CD14-positive monocyte (primary cell): ENCODE data around the gene ACTA1. TPM values are rescaled to one million over a fixed set of nuclear protein-coding genes. Genes with fewer than 3 reads are reported as not detected.

Source experiments
- DNase-seq, 3 donors: peaks; one replicate each; pipeline ENCODE4 v3.0.0-alpha.2; 2011 to 2022
- H2AFZ ChIP-seq: 2 replicates; pipeline ENCODE4 v1.6.0; 2012; ENCODE audit warnings: mild to moderate bottlenecking, low read depth, low read length, inconsistent platforms; ENCODE audit not compliant: insufficient read depth, poor library complexity, severe bottlenecking
- H3K27ac ChIP-seq, 2 donors: 1 replicate in 1 of 2; 2 replicates in 1 of 2; pipeline ENCODE4 v1.5.1; 2012 to 2013; ENCODE audit warnings: low read length in 2 of 2, control low read depth in 1 of 2, inconsistent platforms in 1 of 2, low read depth in 1 of 2, mild to moderate bottlenecking in 1 of 2
- H3K27me3 ChIP-seq, 2 donors: one replicate each; pipeline versions ENCODE4 v1.6.0 to v1.6.1; 2011 to 2013; ENCODE audit warnings: low read length in 2 of 2; ENCODE audit not compliant: control insufficient read depth in 2 of 2, insufficient read depth in 2 of 2
- H3K36me3 ChIP-seq, 2 donors: replicated peaks in 1 of 2; 1 replicate in 1 of 2; 2 replicates in 1 of 2; pipeline versions ENCODE4 v1.5.1 to v1.6.1; 2012 to 2013; ENCODE audit warnings: low read length in 2 of 2, control low read depth in 1 of 2, inconsistent platforms in 1 of 2, mild to moderate bottlenecking in 1 of 2; ENCODE audit not compliant: insufficient read depth in 2 of 2, control insufficient read depth in 1 of 2
- H3K4me1 ChIP-seq, 2 donors: 1 replicate in 1 of 2; 2 replicates in 1 of 2; pipeline versions ENCODE4 v1.5.1 to v1.6.1; 2012 to 2013; ENCODE audit warnings: low read length in 2 of 2, control low read depth in 1 of 2, inconsistent platforms in 1 of 2, mild to moderate bottlenecking in 1 of 2, moderate library complexity in 1 of 2; ENCODE audit not compliant: insufficient read depth in 2 of 2, control insufficient read depth in 1 of 2
- H3K4me2 ChIP-seq: replicated peaks from 2 replicates; pipeline ENCODE3; 2012; ENCODE audit warnings: low read length, moderate library complexity, mild to moderate bottlenecking; ENCODE audit not compliant: poor library complexity, severe bottlenecking; ENCODE audit errors: extremely low read depth
- H3K4me3 ChIP-seq, 3 experiments: fragments of 200-600 bp in 1 of 3; sonication (generic) in 1 of 3; replicated peaks in 1 of 3; 1 replicate in 2 of 3; 2 replicates in 1 of 3; pipeline ENCODE4 v1.5.1; 2011 to 2013; ENCODE audit warnings: low read length in 3 of 3, mild to moderate bottlenecking in 3 of 3, control low read depth in 2 of 3, low read depth in 2 of 3, inconsistent platforms in 1 of 3, moderate library complexity in 1 of 3
- H3K79me2 ChIP-seq: 2 replicates; pipeline ENCODE4 v1.6.0; 2012; ENCODE audit warnings: mild to moderate bottlenecking, control low read depth, inconsistent platforms, low read length, moderate library complexity; ENCODE audit not compliant: insufficient read depth
- H3K9ac ChIP-seq: 2 replicates; pipeline ENCODE4 v1.6.0; 2017; ENCODE audit warnings: low read length, mild to moderate bottlenecking; ENCODE audit not compliant: insufficient read depth, poor library complexity, severe bottlenecking
- H3K9me3 ChIP-seq, 2 donors: replicated peaks in 1 of 2; 1 replicate in 1 of 2; 2 replicates in 1 of 2; pipeline versions ENCODE4 v1.5.1 to v1.6.1; 2012 to 2013; ENCODE audit warnings: low read length in 2 of 2, control low read depth in 1 of 2; ENCODE audit not compliant: control insufficient read depth in 1 of 2, insufficient read depth in 1 of 2
- H4K20me1 ChIP-seq: 2 replicates; pipeline ENCODE4 v1.6.0; 2012; ENCODE audit warnings: mild to moderate bottlenecking, low read length, control low read depth, moderate library complexity; ENCODE audit not compliant: insufficient read depth
- H3K27ac Mint-ChIP-seq, 7 donors: one replicate each; pipeline ENCODE4 v1.8.0; 2020; ENCODE audit warnings: mild to moderate bottlenecking in 7 of 7, mixed read lengths in 7 of 7, moderate library complexity in 6 of 7, inconsistent platforms in 2 of 7
- H3K27me3 Mint-ChIP-seq, 3 donors: one replicate each; pipeline ENCODE4 v1.8.0; 2021 to 2022; ENCODE audit warnings: low read depth in 3 of 3, mild to moderate bottlenecking in 3 of 3, mixed read lengths in 3 of 3, moderate library complexity in 3 of 3, inconsistent platforms in 1 of 3
- H3K36me3 Mint-ChIP-seq, 2 donors: one replicate each; pipeline ENCODE4 v1.8.0; 2020; ENCODE audit warnings: mixed read lengths in 2 of 2, inconsistent platforms in 1 of 2, mild to moderate bottlenecking in 1 of 2
- H3K4me1 Mint-ChIP-seq: one replicate; pipeline ENCODE4 v1.8.0; 2020; ENCODE audit warnings: mild to moderate bottlenecking, mixed read lengths
- H3K4me3 Mint-ChIP-seq, 2 donors: one replicate each; pipeline ENCODE4 v1.8.0; 2020; ENCODE audit warnings: mild to moderate bottlenecking in 2 of 2, mixed read lengths in 2 of 2, moderate library complexity in 1 of 2
- H3K9me3 Mint-ChIP-seq, 7 donors: one replicate each; pipeline ENCODE4 v1.8.0; 2020 to 2022; ENCODE audit warnings: mixed read lengths in 7 of 7, mild to moderate bottlenecking in 6 of 7, moderate library complexity in 6 of 7, inconsistent platforms in 2 of 7
- CTCF ChIP-seq: fragments of 200-600 bp; IDR thresholded peaks from one replicate; pipeline ENCODE4 v1.8.0; 2022; ENCODE audit warnings: antibody characterized with exemption, mild to moderate bottlenecking
- WGBS: methylation state at CpG from one replicate; pipeline ENCODE4 v1.1.5; 2013; ENCODE audit warnings: missing lambda C conversion rate; ENCODE audit not compliant: insufficient coverage; 5-methylcytosine and 5-hydroxymethylcytosine counted together
- intact Hi-C, 2 donors: fragments of 100-400 bp; cut with micrococcal nuclease; formaldehyde crosslinking; loops; one replicate each; pipeline versions ENCODE4 v1.15.0 to v1.15.1; 2023
- polyA plus RNA-seq, 3 donors: library from polyadenylated mRNA; depleted of rRNA in 1 of 3; unstranded in 2 of 3; stranded (reverse) in 1 of 3; fragments of 300-500 nt in 2 of 3; fragments of >200 nt in 1 of 3; fragmentation: Illumina TruSeq in 2 of 3; gene quantifications; 1 replicate in 2 of 3; 2 replicates in 1 of 3; pipeline ENCODE4 v1.2.3, GENCODE V29; 2012 to 2021

ACTA1 gene
- polyA plus RNA-seq, 3 donors, result 0.72 TPM; not detected in 2

DNA sequence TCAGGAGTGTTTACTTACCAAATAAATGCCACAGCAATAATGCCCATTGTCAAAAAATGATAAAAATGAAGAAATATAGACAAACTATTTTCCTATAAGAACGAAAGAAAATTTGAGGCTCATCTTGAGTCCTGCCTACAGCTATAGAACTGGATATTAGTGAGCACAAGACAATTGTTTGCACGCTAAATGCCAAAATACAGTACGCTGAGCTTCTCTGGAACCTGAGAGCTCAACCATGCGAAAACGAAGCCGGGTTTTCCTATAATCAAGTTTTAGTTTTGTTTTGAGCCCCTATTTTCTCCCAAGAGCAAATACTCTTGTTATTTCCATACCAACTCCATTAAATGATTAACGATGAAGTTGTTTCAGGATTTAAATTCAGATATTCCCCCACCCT is 49.1 kb downstream of the ACTA1 start:
- Histone ChIP-seq H4K20me1 (no peaks in the 10 kb centered on the region), H3K4me2 (no peak overlapping the region), H3K9ac (no peak overlapping the region), H3K9me3 (no peaks in the 10 kb centered on the region), H3K4me3 (no peak overlapping the region), H3K27ac (no peak overlapping the region), H3K79me2 (no peaks in the 10 kb centered on the region), H3K27me3 (no peaks in the 10 kb centered on the region), H3K36me3 (no peaks in the 10 kb centered on the region), H2AFZ (no peak overlapping the region), H3K4me1 (no peaks in the 10 kb centered on the region)
- 78% methylated on average over 3 of the region's 7 CpGs for WGBS
- no peak for TF ChIP-seq CTCF
- no peaks in the 10 kb centered on the region for H3K36me3 Mint-ChIP-seq
- intact Hi-C loops, result no loop called here
- DNase-seq, result no peak
- peaks cover 6 to 21% (median 8%) of the 10 kb centered on the region in 3 donors for H3K27me3 Mint-ChIP-seq
- no peaks in the 10 kb centered on the region for H3K9me3 Mint-ChIP-seq
- H3K4me3 Mint-ChIP-seq, result no peak overlapping the region
- no peak overlapping the region for H3K27ac Mint-ChIP-seq
- H3K4me1 Mint-ChIP-seq, result no peaks in the 10 kb centered on the region

- Histone ChIP-seq H4K20me1 (no peaks in the 10 kb centered on the region), H3K4me3 (no peak overlapping the region), H3K9me3 (no peaks in the 10 kb centered on the region), H3K4me2 (no peak overlapping the region), H3K36me3 (no peaks in the 10 kb centered on the region), H3K79me2 (no peaks in the 10 kb centered on the region), H3K27me3 (no peaks in the 10 kb centered on the region), H3K9ac (no peak overlapping the region), H3K4me1 (no peaks in the 10 kb centered on the region), H2AFZ (no peak overlapping the region), H3K27ac (no peak overlapping the region)
- H3K27ac Mint-ChIP-seq, result no peak overlapping the region
- H3K36me3 Mint-ChIP-seq, result no peaks in the 10 kb centered on the region
- no peaks in the 10 kb centered on the region for H3K4me1 Mint-ChIP-seq
- peaks cover 6 to 21% (median 8%) of the 10 kb centered on the region in 3 donors for H3K27me3 Mint-ChIP-seq
- no peak for TF ChIP-seq CTCF
- H3K4me3 Mint-ChIP-seq, result no peak overlapping the region
- no CpG with 5 or more reads among the region's 5 CpGs for WGBS
- H3K9me3 Mint-ChIP-seq, result no peaks in the 10 kb centered on the region
- intact Hi-C loops, result no loop called here
- DNase-seq, result no peak
Observed at GRCh38 chr1:229383961-229384360, 49.9 kb downstream of the ACTA1 start.
